SK-N-SH (cell line): ENCODE results near the gene GARIN1A. TPM values are rescaled to one million over a fixed set of nuclear protein-coding genes. Genes with fewer than 3 reads are reported as not detected.

Experiments
- CTCF ChIA-PET: fragments of 300-600, 350-600 bp; formaldehyde crosslinking; extraction: SDS; loops from one replicate; lab custom pipeline; 2021; lab: Yijun Ruan, JAX
- POLR2A ChIA-PET: fragments of 350-600 bp; sonication (Branson Sonifier 250); formaldehyde crosslinking; extraction: SDS; loops from one replicate; lab custom pipeline; 2020; ENCODE audit warnings: antibody characterized with exemption, inconsistent platforms; lab: Yijun Ruan, JAX
- DNase-seq: peaks from one replicate; pipeline ENCODE4 v3.0.0; 2012
- H2AFZ ChIP-seq: fragments of 200-600 bp; sonication (generic); 2 replicates; pipeline ENCODE4 v1.8.1; 2016; ENCODE audit warnings: antibody characterized with exemption, mild to moderate bottlenecking, low read depth
- H3F3A ChIP-seq: fragments of 200-600 bp; sonication (generic); replicated peaks from 2 replicates; pipeline ENCODE3; 2016; ENCODE audit warnings: antibody characterized with exemption, mild to moderate bottlenecking; ENCODE audit not compliant: insufficient read depth
- H3K27ac ChIP-seq, 2 experiments: fragments of 200-500 bp in 1 of 2; fragments of 200-600 bp in 1 of 2; sonication (Bioruptor generic) in 1 of 2; sonication (generic), shearing (Covaris generic) in 1 of 2; 2 replicates each; pipeline versions ENCODE4 v1.5.1 to v1.6.1; 2014 to 2016; ENCODE audit warnings: low read depth in 2 of 2, inconsistent platforms in 1 of 2, low read length in 1 of 2, mild to moderate bottlenecking in 1 of 2, mixed read lengths in 1 of 2
- H3K27me3 ChIP-seq: fragments of 200-600 bp; sonication (generic), shearing (Covaris generic); 2 replicates; pipeline ENCODE4 v1.6.1; 2016; ENCODE audit warnings: mixed run types; ENCODE audit not compliant: insufficient read depth
- H3K36me3 ChIP-seq, 2 experiments: fragments of 200-500 bp in 1 of 2; fragments of 200-600 bp in 1 of 2; sonication (Bioruptor generic) in 1 of 2; sonication (generic) in 1 of 2; replicated peaks in 1 of 2; 2 replicates each; pipeline versions ENCODE3 to v1.5.1; 2014 to 2016; ENCODE audit warnings: low read length in 1 of 2, mild to moderate bottlenecking in 1 of 2; ENCODE audit not compliant: insufficient read depth in 2 of 2, control insufficient read depth in 1 of 2
- H3K4me1 ChIP-seq, 2 experiments: fragments of 200-500 bp in 1 of 2; fragments of 200-600 bp in 1 of 2; sonication (Bioruptor generic) in 1 of 2; sonication (generic), shearing (Covaris generic) in 1 of 2; 2 replicates each; pipeline versions ENCODE4 v1.5.1 to v1.6.1; 2014 to 2016; ENCODE audit warnings: low read depth in 1 of 2, low read length in 1 of 2, mixed run types in 1 of 2; ENCODE audit not compliant: insufficient read depth in 2 of 2, control insufficient read depth in 1 of 2
- H3K4me2 ChIP-seq: fragments of 200-600 bp; sonication (generic), shearing (Covaris generic); 2 replicates; pipeline ENCODE4 v1.6.1; 2017; ENCODE audit warnings: mixed run types
- H3K4me3 ChIP-seq, 2 experiments: fragments of 200-500 bp in 1 of 2; fragments of 200-600 bp in 1 of 2; sonication (Bioruptor generic) in 1 of 2; sonication (generic), shearing (Covaris generic) in 1 of 2; 2 replicates each; pipeline versions ENCODE4 v1.5.1 to v1.8.1; 2014 to 2016; ENCODE audit warnings: low read depth in 2 of 2, inconsistent platforms in 1 of 2, low read length in 1 of 2, mild to moderate bottlenecking in 1 of 2, mixed read lengths in 1 of 2, moderate library complexity in 1 of 2
- H3K79me2 ChIP-seq: fragments of 200-600 bp; sonication (generic); 2 replicates; pipeline ENCODE4 v1.8.1; 2017; ENCODE audit warnings: mild to moderate bottlenecking; ENCODE audit not compliant: insufficient read depth
- H3K9ac ChIP-seq: fragments of 200-600 bp; sonication (generic); 2 replicates; pipeline ENCODE4 v1.6.1; 2017; ENCODE audit warnings: mixed run types
- H3K9me2 ChIP-seq: fragments of 200-600 bp; sonication (generic); 2 replicates; pipeline ENCODE4 v1.6.1; 2017; ENCODE audit warnings: mixed run types
- H3K9me3 ChIP-seq: fragments of 200-600 bp; sonication (generic); 2 replicates; pipeline ENCODE4 v1.6.1; 2017; ENCODE audit warnings: mixed run types, mild to moderate bottlenecking, moderate library complexity
- H4K20me1 ChIP-seq: fragments of 200-600 bp; sonication (generic); 2 replicates; pipeline ENCODE4 v1.6.1; 2017; ENCODE audit warnings: mild to moderate bottlenecking, mixed run types; ENCODE audit not compliant: insufficient read depth
- CHD2 ChIP-seq: fragments of 150-350 bp; IDR thresholded peaks from 2 replicates; pipeline ENCODE4 v1.6.1; 2018; ENCODE audit warnings: low read length; ENCODE audit not compliant: partially characterized antibody
- ELF1 ChIP-seq: IDR thresholded peaks from 2 replicates; pipeline ENCODE4 v1.4.0; 2012
- EZH2phosphoT487 ChIP-seq: fragments of 200-600 bp; sonication (generic); IDR thresholded peaks from 2 replicates; pipeline ENCODE4 v1.6.1; 2017; ENCODE audit warnings: low read depth, mixed run types, mild to moderate bottlenecking, antibody characterized with exemption, moderate library complexity, borderline replicate concordance
- FOSL2 ChIP-seq: IDR thresholded peaks from 2 replicates; pipeline ENCODE4 v1.4.0; 2012; ENCODE audit warnings: low read depth, mild to moderate bottlenecking, moderate library complexity, borderline replicate concordance
- FOXJ3 ChIP-seq: sonication (generic); formaldehyde crosslinking; IDR thresholded peaks from 2 replicates; pipeline ENCODE4 v1.5.1; 2020; ENCODE audit warnings: mild to moderate bottlenecking, missing genetic modification reagents
- FOXM1 ChIP-seq: IDR thresholded peaks from 2 replicates; pipeline ENCODE4 v1.4.0; 2012; ENCODE audit warnings: low read depth, mild to moderate bottlenecking
- GABPA ChIP-seq: IDR thresholded peaks from 2 replicates; pipeline ENCODE4 v1.4.0; 2012; ENCODE audit warnings: low read depth, mild to moderate bottlenecking
- JUND ChIP-seq: IDR thresholded peaks from 2 replicates; pipeline ENCODE4 v1.4.0; 2012
- MEF2A ChIP-seq: IDR thresholded peaks from 2 replicates; pipeline ENCODE4 v1.4.0; 2012; ENCODE audit warnings: low read depth, borderline replicate concordance
- MXI1 ChIP-seq: IDR thresholded peaks from 2 replicates; pipeline ENCODE4 v1.6.1; 2012; ENCODE audit warnings: mild to moderate bottlenecking, low read depth, low read length, improper control_type of control experiment
- POLR2AphosphoS5 ChIP-seq: IDR thresholded peaks from 2 replicates; pipeline ENCODE4 v1.6.1; 2012; ENCODE audit warnings: low read depth, low read length
- RAD21 ChIP-seq: IDR thresholded peaks from 2 replicates; pipeline ENCODE4 v1.6.1; 2012; ENCODE audit warnings: mild to moderate bottlenecking, low read length
- RFX5 ChIP-seq: IDR thresholded peaks from 2 replicates; pipeline ENCODE4 v1.6.1; 2012; ENCODE audit warnings: mild to moderate bottlenecking, improper control_type of control experiment, low read length
- SIN3A ChIP-seq: IDR thresholded peaks from 2 replicates; pipeline ENCODE4 v1.6.1; 2012; ENCODE audit warnings: low read depth, mild to moderate bottlenecking, low read length, moderate library complexity, borderline replicate concordance
- SMC3 ChIP-seq: IDR thresholded peaks from 2 replicates; pipeline ENCODE4 v1.6.1; 2012; ENCODE audit warnings: low read depth, low read length, improper control_type of control experiment
- TEAD4 ChIP-seq: IDR thresholded peaks from 2 replicates; pipeline ENCODE4 v1.4.0; 2012; ENCODE audit warnings: mild to moderate bottlenecking, borderline replicate concordance; ENCODE audit not compliant: insufficient read depth
- USF2 ChIP-seq: fragments of 150-350 bp; IDR thresholded peaks from 2 replicates; pipeline ENCODE4 v1.6.1; 2017; ENCODE audit warnings: antibody characterized with exemption, low read length, low read depth, borderline replicate concordance
- YY1 ChIP-seq: IDR thresholded peaks from 2 replicates; pipeline ENCODE4 v1.4.0; 2012; ENCODE audit warnings: low read depth, mild to moderate bottlenecking
- WGBS: methylation state at CpG from one replicate; pipeline ENCODE4 v1.1.6; 2017; ENCODE audit warnings: low lambda C conversion rate; 5-methylcytosine and 5-hydroxymethylcytosine counted together
- polyA plus RNA-seq, 3 experiments: library from polyadenylated mRNA; depleted of rRNA; stranded (reverse); fragments of >200 nt; gene quantifications; 2 replicates each; pipeline ENCODE4 v1.2.3, GENCODE V29; 2012
- TF ChIP-seq, protein P1 (sequence below): IDR thresholded peaks from 2 replicates; pipeline ENCODE4 v1.4.0; 2012; ENCODE audit warnings: low read depth
- TF ChIP-seq, protein P2 (sequence below): IDR thresholded peaks from 2 replicates; pipeline ENCODE4 v1.4.0; 2012; ENCODE audit warnings: low read depth, borderline replicate concordance

Gene GARIN1A
- polyA plus RNA-seq, 1 of the 3 experiments (the other 2 are of a cell fraction), result 1.2 TPM

DNA sequence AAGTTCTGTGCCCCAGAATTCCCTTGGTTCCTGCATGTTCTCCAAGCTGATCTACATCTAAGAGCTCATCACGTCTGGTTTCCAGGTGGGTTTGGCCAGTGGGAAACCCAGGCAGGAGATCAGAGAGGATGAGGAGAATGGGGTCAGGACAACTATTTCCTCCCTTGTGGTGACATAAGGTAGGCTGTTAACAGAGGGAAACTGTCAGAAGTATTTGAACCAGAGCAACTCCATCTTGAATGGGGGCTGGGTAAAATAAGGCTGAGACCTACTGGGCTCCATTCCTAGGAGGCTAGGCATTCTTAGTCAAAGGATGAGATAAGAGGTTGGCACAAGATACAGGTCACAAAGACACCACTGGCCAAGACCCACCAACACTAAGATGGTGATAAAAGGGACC, 19.1 kb downstream of the GARIN1A start:
- Histone ChIP-seq H3K27me3 (peaks cover under 1% of the 10 kb centered on the region; the same call in 1 of the 2 replicates), H3K4me3 (no peak overlapping the region), H3K9me3 (no peaks in the 10 kb centered on the region), H3K79me2 (no peaks in the 10 kb centered on the region), H3K36me3 (no peaks in the 10 kb centered on the region), H4K20me1 (no peaks in the 10 kb centered on the region), H3K4me2 (no peak overlapping the region), H3K4me1 (no peaks in the 10 kb centered on the region), H3K9ac (no peak overlapping the region), H3F3A (peaks cover 4% of the 10 kb centered on the region), H3K9me2 (no peaks in the 10 kb centered on the region), H2AFZ (no peak overlapping the region), H3K27ac (no peak overlapping the region)
- ChIA-PET POLR2A (no interaction called here), CTCF (interaction anchor here (1.0 kb wide), 1 partner anchor 9 kb away, joined by 4 read pairs; no protein-coding TSS in a partner anchor)
- TF ChIP-seq SIN3A (no peak), USF2 (no peak), TEAD4 (no peak), RFX5 (no peak), MEF2A (no peak), CHD2 (no peak), JUND (no peak), YY1 (no peak), POLR2AphosphoS5 (no peak), SMC3 (no peak), EZH2phosphoT487 (no peak), RAD21 (no peak)
- no peak for DNase-seq
- 85% methylated on average over 1 of the region's 1 CpG for WGBS

- ChIA-PET CTCF (interaction anchor here (0.6 to 2.6 kb wide), 4 partner anchors 11 to 187 kb away, joined by 3 to 8 read pairs (median 4); partner anchors contain the start of gene GARIN1A), POLR2A (no interaction called here)
- H3K79me2 ChIP-seq, result no peaks in the 10 kb centered on the region
- no peak overlapping the region for H3K4me3 ChIP-seq
- WGBS, result 71% methylated on average over 7 of the region's 7 CpGs
- no peaks in the 10 kb centered on the region for H4K20me1 ChIP-seq
- H3K9me3 ChIP-seq, result no peaks in the 10 kb centered on the region
- peaks cover 6% of the 10 kb centered on the region; the same call in 1 of the 2 replicates for H3K27me3 ChIP-seq
- TF ChIP-seq FOSL2 (no peak), FOXJ3 (CRISPR knock-in tag) (no peak), GABPA (no peak), ELF1 (no peak), TEAD4 (no peak), FOXM1 (no peak), USF2 (no peak), RAD21 (no peak), MXI1 (no peak), RFX5 (no peak)
- TF ChIP-seq, protein P1, sequence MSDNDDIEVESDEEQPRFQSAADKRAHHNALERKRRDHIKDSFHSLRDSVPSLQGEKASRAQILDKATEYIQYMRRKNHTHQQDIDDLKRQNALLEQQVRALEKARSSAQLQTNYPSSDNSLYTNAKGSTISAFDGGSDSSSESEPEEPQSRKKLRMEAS, result no peak
- TF ChIP-seq, protein P2, sequence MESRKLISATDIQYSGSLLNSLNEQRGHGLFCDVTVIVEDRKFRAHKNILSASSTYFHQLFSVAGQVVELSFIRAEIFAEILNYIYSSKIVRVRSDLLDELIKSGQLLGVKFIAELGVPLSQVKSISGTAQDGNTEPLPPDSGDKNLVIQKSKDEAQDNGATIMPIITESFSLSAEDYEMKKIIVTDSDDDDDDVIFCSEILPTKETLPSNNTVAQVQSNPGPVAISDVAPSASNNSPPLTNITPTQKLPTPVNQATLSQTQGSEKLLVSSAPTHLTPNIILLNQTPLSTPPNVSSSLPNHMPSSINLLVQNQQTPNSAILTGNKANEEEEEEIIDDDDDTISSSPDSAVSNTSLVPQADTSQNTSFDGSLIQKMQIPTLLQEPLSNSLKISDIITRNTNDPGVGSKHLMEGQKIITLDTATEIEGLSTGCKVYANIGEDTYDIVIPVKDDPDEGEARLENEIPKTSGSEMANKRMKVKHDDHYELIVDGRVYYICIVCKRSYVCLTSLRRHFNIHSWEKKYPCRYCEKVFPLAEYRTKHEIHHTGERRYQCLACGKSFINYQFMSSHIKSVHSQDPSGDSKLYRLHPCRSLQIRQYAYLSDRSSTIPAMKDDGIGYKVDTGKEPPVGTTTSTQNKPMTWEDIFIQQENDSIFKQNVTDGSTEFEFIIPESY, result no peak
- DNase-seq, result no peak
- H3K9me2 ChIP-seq, result no peaks in the 10 kb centered on the region
- no peak overlapping the region for H3K27ac ChIP-seq
- no peak overlapping the region for H2AFZ ChIP-seq
- H3K36me3 ChIP-seq, result no peaks in the 10 kb centered on the region
- peaks cover 4% of the 10 kb centered on the region for H3F3A ChIP-seq
- no peak overlapping the region for H3K9ac ChIP-seq
- no peak overlapping the region for H3K4me2 ChIP-seq
- no peaks in the 10 kb centered on the region; a peak in 1 of 4 replicates for H3K4me1 ChIP-seq
Measured at GRCh38 chr7:128692623-128693270, 20.7 kb downstream of the GARIN1A start.
